ENCODE measurements around the gene PCP2. TPM values are rescaled to one million over a fixed set of nuclear protein-coding genes. Genes with fewer than 3 reads are reported as not detected.

The PCP2 gene
- total RNA-seq (ENCODE audit: low replicate concordance), result 1.0 TPM in 1 of 2 replicates, not detected in the other
- long read RNA-seq, result 0 reads

DNA sequence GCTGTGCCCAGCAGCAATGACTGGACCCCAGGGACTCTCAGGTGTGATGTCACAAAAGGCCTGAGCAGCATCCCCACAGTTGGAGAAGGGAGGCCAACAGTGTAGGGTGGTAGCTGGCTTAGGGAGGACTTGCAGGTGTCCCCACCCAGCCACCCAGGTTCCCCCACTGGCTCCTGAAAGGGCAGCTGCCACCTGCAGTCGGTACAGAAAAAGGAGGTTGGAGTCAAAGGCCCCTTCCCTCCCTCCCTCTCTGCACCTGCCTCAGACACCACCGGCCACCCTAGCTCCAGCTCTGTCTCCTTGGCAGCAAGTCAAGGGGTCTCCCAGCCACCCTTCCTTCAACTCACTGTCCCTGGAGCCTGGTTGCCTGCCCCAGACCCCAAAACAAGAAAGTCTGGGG is at the start of gene PCP2:
Gene PCP2 (minus strand): TSS at position 22 of the 400 bp plus-strand sequence. CDS start 262 bp downstream, outside the sequence.
- peaks cover 24% of the 10 kb centered on the region for H3K27me3 Mint-ChIP-seq

DNA sequence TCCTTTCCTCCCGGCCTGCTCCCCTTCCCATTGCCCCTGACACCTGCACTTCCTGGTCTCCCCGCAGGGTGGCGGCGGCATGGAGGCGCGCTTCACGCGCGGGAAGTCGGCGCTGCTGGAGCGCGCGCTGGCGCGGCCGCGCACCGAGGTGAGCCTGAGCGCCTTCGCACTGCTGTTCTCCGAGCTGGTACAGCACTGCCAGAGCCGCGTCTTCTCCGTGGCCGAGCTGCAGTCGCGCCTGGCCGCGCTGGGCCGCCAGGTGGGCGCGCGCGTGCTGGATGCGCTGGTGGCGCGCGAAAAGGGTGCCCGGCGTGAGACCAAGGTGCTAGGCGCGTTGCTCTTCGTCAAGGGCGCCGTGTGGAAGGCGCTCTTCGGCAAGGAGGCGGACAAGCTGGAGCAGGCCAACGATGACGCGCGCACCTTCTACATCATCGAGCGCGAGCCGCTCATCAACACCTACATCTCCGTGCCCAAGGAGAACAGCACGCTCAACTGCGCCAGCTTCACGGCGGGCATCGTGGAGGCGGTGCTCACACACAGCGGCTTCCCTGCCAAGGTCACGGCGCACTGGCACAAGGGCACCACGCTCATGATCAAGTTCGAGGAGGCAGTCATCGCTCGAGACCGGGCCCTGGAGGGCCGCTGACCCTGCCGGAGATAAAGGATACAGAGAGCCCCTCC is 48.8 kb upstream of the PCP2 start:
- peaks cover 9% of the 10 kb centered on the region for H3K36me3 Mint-ChIP-seq
- TF ChIP-seq, protein P1, sequence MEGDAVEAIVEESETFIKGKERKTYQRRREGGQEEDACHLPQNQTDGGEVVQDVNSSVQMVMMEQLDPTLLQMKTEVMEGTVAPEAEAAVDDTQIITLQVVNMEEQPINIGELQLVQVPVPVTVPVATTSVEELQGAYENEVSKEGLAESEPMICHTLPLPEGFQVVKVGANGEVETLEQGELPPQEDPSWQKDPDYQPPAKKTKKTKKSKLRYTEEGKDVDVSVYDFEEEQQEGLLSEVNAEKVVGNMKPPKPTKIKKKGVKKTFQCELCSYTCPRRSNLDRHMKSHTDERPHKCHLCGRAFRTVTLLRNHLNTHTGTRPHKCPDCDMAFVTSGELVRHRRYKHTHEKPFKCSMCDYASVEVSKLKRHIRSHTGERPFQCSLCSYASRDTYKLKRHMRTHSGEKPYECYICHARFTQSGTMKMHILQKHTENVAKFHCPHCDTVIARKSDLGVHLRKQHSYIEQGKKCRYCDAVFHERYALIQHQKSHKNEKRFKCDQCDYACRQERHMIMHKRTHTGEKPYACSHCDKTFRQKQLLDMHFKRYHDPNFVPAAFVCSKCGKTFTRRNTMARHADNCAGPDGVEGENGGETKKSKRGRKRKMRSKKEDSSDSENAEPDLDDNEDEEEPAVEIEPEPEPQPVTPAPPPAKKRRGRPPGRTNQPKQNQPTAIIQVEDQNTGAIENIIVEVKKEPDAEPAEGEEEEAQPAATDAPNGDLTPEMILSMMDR (conservative IDR thresholded peaks at IDR 0.05), result no peak
- peaks cover 17% of the 10 kb centered on the region for H3K27me3 Mint-ChIP-seq
- peak overlapping the region; percentile 90 for H3K4me3 Mint-ChIP-seq
- no peak overlapping the region for H3K27ac Mint-ChIP-seq
- DNase-seq (ENCODE audit: extremely low spot score, unreplicated experiment), result no peak
- no peaks in the 10 kb centered on the region for H3K9me3 Mint-ChIP-seq
- peaks cover 9% of the 10 kb centered on the region for H3K4me1 Mint-ChIP-seq (ENCODE audit: unreplicated experiment)

More for the DNA sequence above, at the start of gene PCP2:
- no peaks in the 10 kb centered on the region for H3K9me3 Mint-ChIP-seq
- H3K4me3 Mint-ChIP-seq, result peak within 1 kb of the TSS; percentile 56
- peaks cover 8% of the 10 kb centered on the region for H3K36me3 Mint-ChIP-seq
- TF ChIP-seq, protein P1 (conservative IDR thresholded peaks at IDR 0.05), result no peak
- H3K4me1 Mint-ChIP-seq (ENCODE audit: unreplicated experiment), result peaks cover 11% of the 10 kb centered on the region
- H3K27ac Mint-ChIP-seq, result peak within 1 kb of the TSS; percentile 44
- DNase-seq (ENCODE audit: extremely low spot score, unreplicated experiment), result no peak

DNA sequence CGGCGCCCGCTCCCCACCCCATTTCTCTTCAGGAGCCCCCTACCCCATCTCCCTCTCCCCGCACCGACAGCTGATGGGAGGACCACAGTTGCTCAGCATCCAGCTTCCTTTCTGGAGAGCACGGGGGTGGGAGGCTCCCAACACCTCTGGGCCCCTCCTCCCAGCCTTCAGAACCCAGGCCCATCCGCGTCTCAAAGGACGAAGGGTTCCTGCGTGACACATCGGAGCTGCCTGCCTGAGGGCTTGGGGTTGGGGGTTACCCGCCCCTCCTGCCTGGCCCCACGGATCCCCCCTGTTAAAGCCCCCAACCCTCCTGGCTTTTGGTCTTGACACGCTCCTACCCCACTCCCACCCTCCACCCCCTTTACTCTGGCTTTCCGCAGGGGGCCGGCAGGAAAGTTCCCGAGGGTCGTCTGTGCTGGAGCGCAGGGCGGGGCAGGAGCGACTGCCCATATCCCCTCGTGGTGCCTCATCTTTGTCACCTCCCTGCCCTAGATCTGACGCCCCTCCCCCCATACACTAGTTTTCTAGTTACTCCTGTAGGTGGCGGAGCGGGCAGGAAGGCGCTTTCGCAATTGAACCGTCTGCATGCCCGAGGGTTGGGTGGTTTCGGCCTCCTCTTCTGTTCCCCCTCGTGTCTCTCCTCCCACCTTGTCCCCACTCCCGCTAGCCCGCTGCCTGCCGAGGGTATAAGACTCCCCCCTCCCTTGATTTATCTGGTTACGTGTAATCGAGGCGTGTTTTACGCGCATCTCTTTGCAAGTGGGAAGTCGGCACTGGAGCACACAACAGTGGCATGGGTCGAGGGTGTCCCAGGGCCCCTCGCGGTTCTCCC is 48.0 kb upstream of the PCP2 start:
- no peak for DNase-seq (ENCODE audit: extremely low spot score, unreplicated experiment)
- Mint-ChIP-seq H3K9me3 (no peaks in the 10 kb centered on the region), H3K36me3 (peaks cover 9% of the 10 kb centered on the region), H3K27ac (peak overlapping the region; percentile 72), H3K4me1 (ENCODE audit: unreplicated experiment) (peaks cover 9% of the 10 kb centered on the region), H3K4me3 (peak overlapping the region; percentile 90), H3K27me3 (peaks cover 25% of the 10 kb centered on the region)
- TF ChIP-seq, protein P1 (conservative IDR thresholded peaks at IDR 0.05), result peak; percentile 65

DNA sequence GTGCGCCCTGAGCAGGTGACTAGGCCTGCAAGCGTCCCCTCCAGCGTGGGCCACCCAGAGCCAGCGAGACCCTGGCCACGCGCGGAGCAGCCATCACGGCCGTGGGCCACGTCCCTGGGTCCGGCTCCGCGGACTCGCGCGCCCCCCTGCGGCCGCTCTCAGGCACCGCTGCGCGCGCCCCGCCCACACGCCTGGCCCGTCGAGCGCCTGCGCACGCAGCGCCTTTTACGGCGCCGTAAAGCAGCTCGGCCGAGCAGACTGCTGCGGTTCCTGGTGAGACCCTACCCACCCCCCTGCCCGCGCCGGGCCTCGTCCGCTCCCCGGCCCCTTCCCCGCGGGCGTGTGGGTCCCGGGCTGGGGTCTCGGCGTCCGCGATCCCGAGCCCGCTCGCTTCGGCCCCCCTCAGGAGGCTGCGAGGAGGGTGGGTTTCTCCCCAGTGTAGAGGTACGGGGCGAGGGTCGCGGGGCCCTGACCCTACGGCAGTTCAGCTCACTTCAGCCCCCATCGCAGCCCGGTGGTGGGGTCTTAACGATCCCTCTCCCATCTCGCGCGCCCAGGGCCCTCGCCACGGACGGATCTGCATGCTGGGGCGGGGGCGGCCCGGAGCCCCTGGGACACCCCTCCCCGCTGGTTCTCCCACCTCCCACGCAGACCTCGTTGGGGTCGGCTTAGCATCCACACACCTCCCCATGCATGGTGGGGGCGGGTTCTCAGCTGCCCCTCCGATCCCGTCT is 47.3 kb upstream of the PCP2 start, which contains the start of gene TRAPPC5:
Gene TRAPPC5 (plus strand): TSS at position 228 of the 734 bp plus-strand sequence. CDS start 1,421 bp downstream, outside the sequence.
- Mint-ChIP-seq H3K27me3 (peaks cover 30% of the 10 kb centered on the region), H3K4me3 (peak within 1 kb of the TSS; percentile 90), H3K9me3 (no peaks in the 10 kb centered on the region), H3K36me3 (peaks cover 9% of the 10 kb centered on the region), H3K4me1 (ENCODE audit: unreplicated experiment) (peaks cover 9% of the 10 kb centered on the region), H3K27ac (peak within 1 kb of the TSS; percentile 72)
- TF ChIP-seq, protein P1 (conservative IDR thresholded peaks at IDR 0.05), result peak; percentile 97
- DNase-seq (ENCODE audit: extremely low spot score, unreplicated experiment), result peak; percentile 92
